ENCODE measurements around the gene SEC11A.

- TF ChIP-seq, protein P1, sequence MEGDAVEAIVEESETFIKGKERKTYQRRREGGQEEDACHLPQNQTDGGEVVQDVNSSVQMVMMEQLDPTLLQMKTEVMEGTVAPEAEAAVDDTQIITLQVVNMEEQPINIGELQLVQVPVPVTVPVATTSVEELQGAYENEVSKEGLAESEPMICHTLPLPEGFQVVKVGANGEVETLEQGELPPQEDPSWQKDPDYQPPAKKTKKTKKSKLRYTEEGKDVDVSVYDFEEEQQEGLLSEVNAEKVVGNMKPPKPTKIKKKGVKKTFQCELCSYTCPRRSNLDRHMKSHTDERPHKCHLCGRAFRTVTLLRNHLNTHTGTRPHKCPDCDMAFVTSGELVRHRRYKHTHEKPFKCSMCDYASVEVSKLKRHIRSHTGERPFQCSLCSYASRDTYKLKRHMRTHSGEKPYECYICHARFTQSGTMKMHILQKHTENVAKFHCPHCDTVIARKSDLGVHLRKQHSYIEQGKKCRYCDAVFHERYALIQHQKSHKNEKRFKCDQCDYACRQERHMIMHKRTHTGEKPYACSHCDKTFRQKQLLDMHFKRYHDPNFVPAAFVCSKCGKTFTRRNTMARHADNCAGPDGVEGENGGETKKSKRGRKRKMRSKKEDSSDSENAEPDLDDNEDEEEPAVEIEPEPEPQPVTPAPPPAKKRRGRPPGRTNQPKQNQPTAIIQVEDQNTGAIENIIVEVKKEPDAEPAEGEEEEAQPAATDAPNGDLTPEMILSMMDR (IDR thresholded peaks at IDR 0.05): no peak
- no peak for TF ChIP-seq EP300 (IDR thresholded peaks at IDR 0.05)
These were observed 401 bp downstream of the SEC11A start for GRCh38 chr15:84715441-84716035.
